Effector memory CD4-positive, alpha-beta T cell (primary cell): Measurements from ENCODE around the gene CPLX1.
"Not testable (repeated sequence)": the region's sequence is repeated elsewhere in the genome, so short reads cannot be mapped to it uniquely, and the experiment has no call there.

Experiments
- DNase-seq, 3 donors: peaks; one replicate each; pipeline ENCODE4 v3.0.0-alpha.2; 2020
- H3K27ac ChIP-seq: 2 replicates; pipeline ENCODE4 v1.7.0; 2013; ENCODE audit warnings: mild to moderate bottlenecking, low read length, moderate library complexity; ENCODE audit not compliant: insufficient read depth, poor library complexity, severe bottlenecking
- H3K27me3 ChIP-seq: replicated peaks from 2 replicates; pipeline ENCODE4 v1.7.0; 2013; ENCODE audit warnings: mild to moderate bottlenecking, low read length; ENCODE audit not compliant: insufficient read depth, control insufficient read depth, poor library complexity, severe bottlenecking
- H3K36me3 ChIP-seq: 2 replicates; pipeline ENCODE4 v1.7.0; 2013; ENCODE audit warnings: mild to moderate bottlenecking, low read length, moderate library complexity; ENCODE audit not compliant: control insufficient read depth, insufficient read depth
- H3K4me1 ChIP-seq: 2 replicates; pipeline ENCODE4 v1.7.0; 2013; ENCODE audit warnings: low read length, mild to moderate bottlenecking; ENCODE audit not compliant: control insufficient read depth, insufficient read depth, poor library complexity, severe bottlenecking
- H3K4me3 ChIP-seq: 2 replicates; pipeline ENCODE4 v1.7.0; 2013; ENCODE audit warnings: low read length, low read depth, mild to moderate bottlenecking; ENCODE audit not compliant: insufficient read depth, poor library complexity, severe bottlenecking
- H3K9me3 ChIP-seq: 2 replicates; pipeline ENCODE4 v1.7.0; 2013; ENCODE audit warnings: mild to moderate bottlenecking, low read length, moderate library complexity; ENCODE audit not compliant: control insufficient read depth

CPLX1 gene

GRCh38 chr4:786861-787300, 39.0 kb downstream of the CPLX1 start:
- DNase-seq, result no peak
- no peak overlapping the region for H3K27ac ChIP-seq
- H3K4me3 ChIP-seq, result no peak overlapping the region

GRCh38 chr4:786074-786741, 39.7 kb downstream of the CPLX1 start:
- Histone ChIP-seq H3K4me1 (peaks cover 28% of the 10 kb centered on the region), H3K27ac (no peak overlapping the region), H3K9me3 (no peaks in the 10 kb centered on the region), H3K36me3 (no peaks in the 10 kb centered on the region), H3K27me3 (peaks cover 32% of the 10 kb centered on the region), H3K4me3 (peak overlapping the region; percentile 22)
- DNase-seq, result no peak

More at GRCh38 chr4:786861-787300, 39.0 kb downstream of the CPLX1 start:
- H3K4me1 ChIP-seq, result peaks cover 28% of the 10 kb centered on the region
- no peaks in the 10 kb centered on the region for H3K36me3 ChIP-seq
- peaks cover 32% of the 10 kb centered on the region for H3K27me3 ChIP-seq
- H3K9me3 ChIP-seq, result no peaks in the 10 kb centered on the region

GRCh38 chr4:785332-786073, 40.4 kb downstream of the CPLX1 start:
- H3K4me3 ChIP-seq, result no peak overlapping the region
- no peaks in the 10 kb centered on the region for H3K36me3 ChIP-seq
- peaks cover 32% of the 10 kb centered on the region for H3K27me3 ChIP-seq
- no peak overlapping the region for H3K27ac ChIP-seq
- no peaks in the 10 kb centered on the region for H3K9me3 ChIP-seq
- DNase-seq, result no peak
- peaks cover 35% of the 10 kb centered on the region for H3K4me1 ChIP-seq

- Histone ChIP-seq H3K9me3 (no peaks in the 10 kb centered on the region), H3K4me3 (no peak overlapping the region), H3K4me1 (peaks cover 43% of the 10 kb centered on the region), H3K27ac (no peak overlapping the region), H3K36me3 (peaks cover under 1% of the 10 kb centered on the region), H3K27me3 (peaks cover 32% of the 10 kb centered on the region)
- no peak for DNase-seq
Measured at GRCh38 chr4:784401-785331, 41.3 kb downstream of the CPLX1 start.

- Histone ChIP-seq H3K27me3 (peaks cover 25% of the 10 kb centered on the region), H3K4me3 (peak overlapping the region; percentile 97), H3K9me3 (no peaks in the 10 kb centered on the region), H3K4me1 (peaks cover 46% of the 10 kb centered on the region), H3K27ac (peak overlapping the region; percentile 91), H3K36me3 (peaks cover 9% of the 10 kb centered on the region)
- DNase-seq, result peak; percentile 98 to 100 (median 98)
Measured at GRCh38 chr4:781493-782216, 44.3 kb downstream of the CPLX1 start.

- Histone ChIP-seq H3K9me3 (no peaks in the 10 kb centered on the region), H3K4me3 (peak overlapping the region; percentile 97), H3K36me3 (peaks cover 14% of the 10 kb centered on the region), H3K27ac (peak overlapping the region; percentile 91), H3K27me3 (peaks cover 17% of the 10 kb centered on the region), H3K4me1 (peaks cover 40% of the 10 kb centered on the region)
- DNase-seq, result no peak
Measured at GRCh38 chr4:780716-781492, 45.0 kb downstream of the CPLX1 start.

GRCh38 chr4:780255-780654, 45.7 kb downstream of the CPLX1 start:
- peaks cover 18% of the 10 kb centered on the region for H3K36me3 ChIP-seq
- peak overlapping the region; percentile 97 for H3K4me3 ChIP-seq
- H3K4me1 ChIP-seq, result peaks cover 38% of the 10 kb centered on the region
- H3K27ac ChIP-seq, result peak overlapping the region; percentile 91
- H3K9me3 ChIP-seq, DNase-seq: not testable (repeated sequence)
- H3K27me3 ChIP-seq, result peaks cover 11% of the 10 kb centered on the region

- peaks cover 22% of the 10 kb centered on the region for H3K36me3 ChIP-seq
- no peak overlapping the region for H3K4me3 ChIP-seq
- peaks cover 4% of the 10 kb centered on the region for H3K27me3 ChIP-seq
- no peaks in the 10 kb centered on the region for H3K9me3 ChIP-seq
- H3K4me1 ChIP-seq, result peaks cover 35% of the 10 kb centered on the region
- DNase-seq, result no peak
- no peak overlapping the region for H3K27ac ChIP-seq
Measured at GRCh38 chr4:779555-779954, 46.4 kb downstream of the CPLX1 start.
